Tibial artery (tissue), 4 donors: Measurements from ENCODE around the gene SEMA3D.

ENCODE experiments used
- DNase-seq, 2 donors: peaks; one replicate each; pipeline ENCODE4 v3.0.0-alpha.2; 2019
- H3K27ac ChIP-seq, 2 donors: fragments of 200-600 bp; sonication (generic) in 1 of 2; 1 replicate in 1 of 2; 2 replicates in 1 of 2; pipeline ENCODE4 v1.5.1; 2018 to 2019; ENCODE audit warnings: mild to moderate bottlenecking in 1 of 2
- H3K27me3 ChIP-seq, 2 donors: fragments of 200-600 bp; sonication (generic) in 1 of 2; one replicate each; pipeline versions ENCODE4 v1.5.1 to v1.6.0; 2016 to 2019
- H3K36me3 ChIP-seq, 3 donors: fragments of 200-600 bp; sonication (generic) in 2 of 3; one replicate each; pipeline ENCODE4 v1.5.1; 2016 to 2019; ENCODE audit warnings: mild to moderate bottlenecking in 2 of 3
- H3K4me1 ChIP-seq, 4 donors: fragments of 200-600 bp; sonication (generic) in 2 of 4; 1 replicate in 3 of 4; 2 replicates in 1 of 4; pipeline ENCODE4 v1.5.1; 2016 to 2019
- H3K4me3 ChIP-seq, 2 donors: fragments of 200-600 bp; sonication (generic) in 1 of 2; 1 replicate in 1 of 2; 2 replicates in 1 of 2; pipeline ENCODE4 v1.5.1; 2018 to 2019; ENCODE audit warnings: mild to moderate bottlenecking in 2 of 2
- H3K9me3 ChIP-seq, 3 donors: fragments of 200-600 bp; sonication (generic) in 1 of 3; one replicate each; pipeline ENCODE4 v1.5.1; 2016 to 2019
- CTCF ChIP-seq, 2 experiments: fragments of 200-600 bp in 1 of 2; fragments of 450-650 bp in 1 of 2; IDR thresholded peaks; one replicate each; pipeline ENCODE4 v1.5.1; 2017 to 2019; ENCODE audit warnings: antibody characterized with exemption in 2 of 2, mild to moderate bottlenecking in 1 of 2, moderate library complexity in 1 of 2
- intact Hi-C: fragments of 100-400 bp; cut with DNase I; formaldehyde crosslinking; loops from one replicate; pipeline ENCODE4 v1.15.0; 2023; ENCODE audit warnings: low total_unique reads

Gene SEMA3D

DNA sequence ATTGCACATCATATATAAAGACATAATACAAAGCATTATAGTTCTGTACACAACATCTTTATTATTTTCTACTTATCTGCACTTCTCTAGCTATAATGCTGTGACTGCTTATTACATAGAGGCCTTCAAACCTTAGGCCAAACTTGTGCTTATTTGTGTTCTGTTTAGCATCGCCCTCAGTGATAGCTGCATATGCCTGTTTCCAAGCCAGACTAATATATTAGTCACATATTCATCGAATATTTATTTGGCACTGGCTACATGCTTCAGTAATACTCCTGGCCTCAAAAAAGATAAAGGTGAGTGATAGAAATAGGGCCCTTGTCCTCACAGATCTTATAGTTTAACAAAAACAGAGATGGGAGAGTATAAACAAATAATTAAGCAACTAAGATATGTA, 30.2 kb upstream of the SEMA3D start:
- TF ChIP-seq CTCF (IDR thresholded peaks at IDR 0.05): no peak

DNA sequence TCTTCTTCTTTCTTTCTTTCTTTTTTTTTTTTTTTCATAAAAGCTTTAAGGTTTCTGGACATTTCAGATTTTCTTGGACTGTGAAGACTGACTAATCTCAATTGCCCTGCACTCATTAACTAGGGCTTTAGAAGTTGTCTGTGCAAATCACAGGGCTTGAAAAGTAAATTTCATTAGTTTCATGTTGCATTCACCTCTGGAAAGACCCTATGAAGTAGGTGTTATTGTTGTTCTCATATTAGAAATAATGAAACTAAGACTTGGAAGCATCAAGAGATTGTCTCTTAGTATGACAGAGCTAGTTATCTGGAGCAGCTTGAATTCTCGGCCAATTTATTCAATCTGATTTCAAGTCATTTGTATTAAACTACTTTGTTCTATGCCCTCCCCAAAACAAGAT, 28.2 kb upstream of the SEMA3D start:
- no peak for DNase-seq
- H3K27ac ChIP-seq: no peak overlapping the region
- TF ChIP-seq CTCF (IDR thresholded peaks at IDR 0.05): no peak
- intact Hi-C loops: no loop called here
- no peaks in the 10 kb centered on the region for H3K27me3 ChIP-seq
- H3K4me1 ChIP-seq: no peaks in the 10 kb centered on the region
- H3K36me3 ChIP-seq: no peaks in the 10 kb centered on the region
- H3K4me3 ChIP-seq: no peak overlapping the region
- H3K9me3 ChIP-seq: no peaks in the 10 kb centered on the region

More for the DNA sequence above, 30.2 kb upstream of the SEMA3D start:
- H3K4me1 ChIP-seq: no peaks in the 10 kb centered on the region
- no peak overlapping the region for H3K27ac ChIP-seq
- no peaks in the 10 kb centered on the region for H3K36me3 ChIP-seq
- H3K9me3 ChIP-seq: no peaks in the 10 kb centered on the region
- H3K4me3 ChIP-seq: no peak overlapping the region
- no peaks in the 10 kb centered on the region for H3K27me3 ChIP-seq
- no peak for DNase-seq
- intact Hi-C loops: no loop called here

DNA sequence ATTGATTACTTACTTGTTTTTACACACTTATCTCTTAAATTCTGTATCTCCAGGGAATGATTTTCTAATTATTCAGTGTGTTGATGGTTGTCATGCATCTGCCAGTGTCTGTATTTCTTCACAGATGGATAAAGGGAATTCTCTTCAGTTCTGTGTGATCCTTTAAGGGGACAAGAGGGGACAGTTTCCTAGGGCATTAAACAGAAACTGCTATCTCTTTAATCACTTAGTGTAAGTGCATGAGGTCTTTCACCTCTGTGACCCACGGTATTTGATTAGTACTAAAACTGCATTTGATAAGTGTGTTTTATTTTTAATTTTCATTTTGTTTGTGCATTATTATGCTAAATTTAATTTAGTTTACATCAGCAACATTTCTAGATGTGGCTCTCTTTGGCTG, 26.6 kb upstream of the SEMA3D start:
- Histone ChIP-seq H3K27ac (no peak overlapping the region), H3K36me3 (no peaks in the 10 kb centered on the region), H3K27me3 (no peaks in the 10 kb centered on the region), H3K9me3 (no peaks in the 10 kb centered on the region), H3K4me3 (no peak overlapping the region), H3K4me1 (no peaks in the 10 kb centered on the region)
- no peak for DNase-seq
- intact Hi-C loops: no loop called here
- no peak for TF ChIP-seq CTCF (IDR thresholded peaks at IDR 0.05)

DNA sequence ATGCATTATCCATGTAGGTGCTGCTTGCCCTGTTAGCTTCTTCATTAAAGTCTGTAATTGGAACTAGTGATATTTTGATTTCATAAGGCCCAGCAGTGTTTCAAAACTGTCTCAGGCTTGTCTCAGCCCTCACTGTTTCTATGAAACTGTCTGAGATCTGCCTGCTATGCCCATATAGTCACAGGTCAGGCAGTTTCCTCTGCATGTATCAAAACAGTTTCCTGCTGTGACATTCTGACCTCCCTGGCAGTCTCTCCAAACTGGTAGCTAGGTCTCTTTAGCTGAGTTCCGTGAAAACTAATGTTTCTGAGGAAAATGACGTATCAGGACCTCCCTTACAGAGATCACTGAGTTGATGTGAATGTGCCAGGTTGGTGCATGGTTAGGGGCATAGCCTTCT, 18.9 kb upstream of the SEMA3D start:
- intact Hi-C loops: no loop called here
- DNase-seq: no peak
- TF ChIP-seq CTCF (IDR thresholded peaks at IDR 0.05): no peak
- no peaks in the 10 kb centered on the region for H3K36me3 ChIP-seq
- no peaks in the 10 kb centered on the region for H3K27me3 ChIP-seq
- H3K4me3 ChIP-seq: no peak overlapping the region
- no peaks in the 10 kb centered on the region for H3K4me1 ChIP-seq
- no peaks in the 10 kb centered on the region for H3K9me3 ChIP-seq
- H3K27ac ChIP-seq: no peak overlapping the region

DNA sequence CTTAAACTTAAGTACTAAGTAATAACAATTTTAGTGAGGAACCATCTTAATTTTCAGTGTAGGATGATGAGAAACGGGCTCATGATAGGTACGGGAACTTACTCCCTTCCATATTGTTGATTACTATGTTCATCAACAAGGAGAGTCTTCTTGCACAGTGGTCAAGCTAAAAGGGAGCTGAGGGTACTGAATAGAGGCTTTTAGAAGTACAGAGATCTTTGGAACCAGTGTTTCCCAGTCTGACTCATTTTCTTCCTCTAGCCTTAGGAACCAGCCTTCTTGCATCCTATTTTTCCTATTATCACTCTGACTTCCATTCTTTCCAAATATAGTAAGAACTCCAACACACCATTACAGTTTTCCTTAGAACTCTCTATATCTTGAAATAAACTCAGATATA, 17.6 kb upstream of the SEMA3D start:
- no peaks in the 10 kb centered on the region for H3K36me3 ChIP-seq
- no peaks in the 10 kb centered on the region for H3K4me1 ChIP-seq
- intact Hi-C loops: no loop called here
- no peak for TF ChIP-seq CTCF (IDR thresholded peaks at IDR 0.05)
- no peaks in the 10 kb centered on the region for H3K27me3 ChIP-seq
- no peaks in the 10 kb centered on the region for H3K9me3 ChIP-seq
- no peak overlapping the region for H3K27ac ChIP-seq
- no peak for DNase-seq
- no peak overlapping the region for H3K4me3 ChIP-seq

DNA sequence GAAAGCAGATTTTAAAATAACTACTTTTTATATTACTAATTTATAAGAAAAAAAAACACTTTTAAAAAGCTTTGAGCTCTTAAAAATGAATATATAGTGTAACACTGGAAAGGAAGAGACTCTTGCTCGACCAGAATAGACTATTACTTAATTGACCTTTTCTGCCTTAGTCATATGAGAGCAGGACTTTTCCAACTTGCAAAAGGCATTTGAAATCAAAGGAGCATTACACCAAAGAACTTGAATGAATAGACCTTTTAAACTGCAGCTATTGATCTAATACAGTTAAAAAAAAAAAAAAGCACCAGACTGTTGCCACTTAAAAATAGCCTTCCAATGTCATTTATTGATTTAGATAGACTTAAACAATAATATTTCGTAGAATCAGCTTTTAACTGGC, 17.2 kb upstream of the SEMA3D start:
- no peaks in the 10 kb centered on the region for H3K4me1 ChIP-seq
- no peak for DNase-seq
- intact Hi-C loops: no loop called here
- no peak overlapping the region for H3K4me3 ChIP-seq
- no peaks in the 10 kb centered on the region for H3K27me3 ChIP-seq
- H3K36me3 ChIP-seq: no peaks in the 10 kb centered on the region
- no peaks in the 10 kb centered on the region for H3K9me3 ChIP-seq
- no peak overlapping the region for H3K27ac ChIP-seq
- no peak for TF ChIP-seq CTCF (IDR thresholded peaks at IDR 0.05)
